GM21737 (cell line): ENCODE data around the gene L1CAM.
A peak's percentile ranks its signal among the peaks of the same experiment; 100 is the strongest.

Experiments used
- ATAC-seq: cut with Tn5 transposase; IDR thresholded peaks from one replicate; pipeline ENCODE4 v1.9.1; 2021; ENCODE audit warnings: mild to moderate bottlenecking, moderate library complexity; ENCODE audit not compliant: unreplicated experiment

L1CAM gene

DNA sequence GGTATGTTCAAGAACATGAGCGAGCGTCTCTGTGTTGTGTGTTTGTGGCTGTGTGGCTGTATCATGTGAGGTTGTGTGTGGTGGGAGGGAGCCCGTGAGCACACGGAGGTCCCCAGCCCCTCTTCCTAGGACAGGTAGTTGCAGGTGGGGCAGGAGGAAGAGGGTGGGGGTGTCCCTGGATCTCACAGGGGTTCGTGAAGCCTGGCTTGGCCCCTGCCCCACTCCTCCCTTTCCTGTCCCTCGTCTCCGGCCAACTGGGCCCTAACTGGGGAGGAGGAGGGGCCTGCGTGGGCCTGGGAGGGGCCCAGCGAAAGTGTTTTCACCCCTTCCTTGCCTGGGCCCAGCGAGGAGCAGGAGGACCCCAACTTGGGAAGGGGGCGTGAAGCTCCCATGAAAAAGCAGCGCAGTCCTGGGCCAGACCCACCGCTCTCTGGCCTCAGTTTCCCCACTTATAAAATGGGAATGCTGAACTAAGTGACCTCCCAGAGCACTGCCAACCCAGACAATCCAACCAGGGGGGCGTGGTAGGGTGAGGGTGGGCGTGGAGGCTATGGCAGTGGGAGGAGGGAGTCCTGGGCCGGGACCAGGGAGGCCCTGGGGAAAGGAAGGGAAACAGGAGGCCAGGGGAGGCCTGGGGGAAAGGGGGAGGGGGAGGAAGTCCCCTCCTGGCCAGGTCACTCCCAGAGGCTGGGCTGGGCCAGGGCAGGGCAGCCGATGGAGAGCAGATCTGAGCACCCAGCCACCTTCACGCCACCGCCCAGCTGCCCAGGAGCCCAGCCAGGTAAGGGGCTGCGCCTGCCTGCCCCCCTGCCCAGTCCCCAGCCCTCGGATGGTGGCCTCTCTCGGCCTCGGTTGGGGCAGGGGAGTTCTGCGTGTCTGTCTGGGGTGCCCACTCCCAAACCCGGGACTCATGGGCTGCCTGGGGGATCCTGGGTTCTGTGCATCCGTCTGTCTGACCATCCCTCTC is 18.3 kb upstream of the L1CAM start, which contains the start of gene AVPR2:
AVPR2 (plus strand) TSS at position 683 of the 967 bp plus-strand sequence. CDS start 473 bp downstream, outside the sequence.
- no peak for ATAC-seq

DNA sequence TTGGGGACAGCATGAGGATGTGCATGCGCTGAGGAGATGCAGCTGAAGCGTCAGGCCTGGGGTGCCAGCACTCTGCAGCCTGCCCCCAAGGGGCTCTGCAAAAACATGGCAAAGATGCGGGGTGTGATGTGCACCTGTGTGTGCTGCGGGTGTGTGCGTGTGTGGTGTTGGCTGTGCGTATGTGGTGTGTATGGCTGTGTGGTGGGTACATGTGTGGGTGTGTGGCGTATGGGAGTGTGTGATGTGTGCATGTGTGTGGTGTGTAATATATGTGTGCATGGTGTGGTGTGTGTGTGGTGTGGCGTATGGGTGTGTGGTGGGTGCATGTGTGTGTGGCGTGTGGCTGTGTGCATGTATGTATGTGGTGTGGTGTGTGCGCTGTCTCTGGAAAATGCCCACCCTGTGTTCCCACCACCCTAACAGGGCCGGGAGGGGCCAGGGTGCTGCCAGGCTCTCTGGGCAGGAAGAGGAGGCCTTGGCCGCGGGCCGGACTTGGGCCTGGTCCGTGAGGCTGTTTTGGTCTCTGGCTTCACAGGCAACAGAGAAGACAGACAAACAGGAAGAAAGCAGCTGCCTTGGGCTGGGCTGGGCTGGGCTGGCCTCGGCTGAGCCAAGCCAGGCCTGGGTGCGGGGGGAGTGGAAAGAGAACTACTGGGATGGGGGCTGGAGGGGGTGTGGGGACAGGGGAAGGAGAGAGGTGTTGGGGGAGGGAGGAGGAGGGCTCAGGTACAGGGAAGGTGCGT is 17.4 kb upstream of the L1CAM start:
- ATAC-seq = no peak

DNA sequence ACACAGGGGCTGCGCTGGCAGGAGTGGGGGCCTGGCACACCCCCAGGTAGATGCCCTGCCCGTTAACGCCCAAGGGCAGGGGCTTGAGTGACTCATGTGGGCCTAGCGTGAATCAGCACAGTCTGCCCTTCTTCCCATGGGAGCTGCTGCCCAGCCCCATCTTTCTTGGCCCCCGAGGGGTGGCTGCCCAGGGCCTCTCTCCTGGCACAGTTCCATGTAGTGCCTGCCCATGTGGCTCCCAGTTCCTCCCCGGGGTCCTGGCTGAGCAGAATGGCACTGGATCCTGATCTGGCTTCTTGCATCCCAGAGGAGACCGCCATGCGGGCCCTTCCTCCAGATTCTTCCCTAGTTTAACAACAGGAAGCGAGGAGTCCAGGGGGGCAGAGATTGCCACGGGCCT is 16.4 kb upstream of the L1CAM start:
- ATAC-seq = no peak

DNA sequence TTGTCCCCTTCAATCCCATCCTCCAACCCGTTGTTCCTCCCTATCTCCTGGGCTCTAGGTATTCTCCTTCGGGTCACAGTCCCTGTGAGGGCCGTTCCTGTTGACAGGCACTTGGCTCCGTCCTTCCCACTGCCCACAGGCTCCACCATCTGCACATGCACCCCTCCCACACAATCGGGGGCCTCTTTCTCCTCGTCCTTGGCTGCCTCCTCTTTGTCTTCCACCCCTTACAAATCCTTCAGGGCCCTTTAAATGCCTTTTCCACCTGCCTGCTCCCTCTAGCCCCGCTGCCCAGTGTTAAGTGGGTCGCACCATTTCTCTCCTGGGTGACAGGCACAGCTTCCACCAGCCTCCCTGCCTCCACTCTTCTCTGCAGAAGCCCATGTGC is 15.8 kb upstream of the L1CAM start:
- no peak for ATAC-seq

DNA sequence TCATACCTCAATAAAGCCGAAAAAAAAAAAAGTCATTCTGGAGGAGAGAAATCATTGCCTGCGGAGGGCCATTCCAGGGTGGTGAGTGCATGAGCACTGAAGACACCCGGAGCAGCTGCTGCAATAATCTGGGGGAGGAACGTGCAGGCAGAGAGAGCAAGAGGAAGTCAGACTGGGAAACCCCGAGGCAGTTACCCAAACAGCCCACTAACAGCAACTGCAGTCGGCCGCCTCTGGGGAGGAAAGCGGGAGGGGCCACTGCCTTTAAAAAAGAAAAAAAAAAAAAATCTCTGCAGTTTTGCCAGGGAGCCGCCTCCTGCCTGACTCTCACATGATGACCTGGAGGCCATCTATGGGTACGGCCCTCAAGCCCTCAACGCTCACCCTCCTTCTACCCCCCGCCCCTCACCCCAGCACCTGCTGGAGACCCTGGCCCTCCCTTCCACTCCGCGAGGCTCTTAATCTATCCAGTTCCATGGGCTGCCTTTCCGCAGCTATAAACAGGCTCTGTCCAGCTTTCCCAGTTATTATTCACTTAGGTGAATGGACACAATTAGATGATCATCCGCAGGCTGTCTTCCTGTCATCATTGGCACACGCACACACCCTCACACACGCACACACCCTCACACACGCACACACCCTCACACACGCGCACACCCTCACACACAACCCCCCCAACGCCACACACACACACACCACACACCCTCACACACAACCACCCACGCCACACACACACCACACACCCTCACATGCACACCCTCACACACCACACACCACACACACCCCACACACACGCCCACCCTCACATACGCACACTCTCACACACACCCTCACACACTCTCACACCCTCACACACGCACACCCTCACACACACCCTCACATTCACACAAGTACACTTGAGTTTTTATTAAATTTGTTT is 15.1 kb upstream of the L1CAM start:
- ATAC-seq = peak; percentile 81

DNA sequence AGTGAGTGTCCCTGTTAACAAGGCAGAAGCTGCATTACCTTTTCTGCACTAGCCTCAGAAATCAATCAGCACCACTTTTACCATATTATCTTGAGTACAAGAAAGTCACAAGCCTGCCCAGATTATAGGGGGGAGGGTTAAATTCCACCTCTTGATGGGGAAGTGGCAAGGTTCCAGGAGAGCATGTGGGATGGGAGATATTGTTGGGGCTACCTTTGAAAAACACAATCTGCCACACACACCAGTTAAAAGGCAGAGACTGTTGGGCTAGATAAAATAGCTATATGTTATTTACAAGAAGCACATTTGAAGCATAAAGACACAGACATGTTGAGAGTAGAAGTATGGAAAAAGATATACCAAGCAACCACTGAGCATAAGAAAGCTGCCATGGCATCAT is 11.9 kb upstream of the L1CAM start:
- no peak for ATAC-seq

DNA sequence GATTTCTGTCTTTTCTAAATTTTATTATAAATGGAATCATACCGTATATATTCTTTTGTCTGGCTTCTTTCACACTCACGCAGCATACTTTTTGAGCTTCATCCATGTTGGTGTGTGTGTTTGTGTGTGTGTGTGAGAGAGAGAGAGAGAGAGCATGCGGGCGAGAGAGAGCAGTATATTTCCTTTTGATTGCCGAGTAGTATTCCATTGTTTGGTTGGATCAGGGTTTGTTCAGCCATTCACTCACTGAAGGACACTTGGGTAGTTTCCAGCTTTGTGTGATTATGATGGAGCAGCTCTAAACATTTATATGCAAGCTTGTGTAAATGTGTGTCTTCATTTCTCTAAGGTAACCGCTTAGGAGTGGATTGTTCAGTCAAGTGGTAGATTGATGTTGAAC is 3.1 kb upstream of the L1CAM start:
- no peak for ATAC-seq

DNA sequence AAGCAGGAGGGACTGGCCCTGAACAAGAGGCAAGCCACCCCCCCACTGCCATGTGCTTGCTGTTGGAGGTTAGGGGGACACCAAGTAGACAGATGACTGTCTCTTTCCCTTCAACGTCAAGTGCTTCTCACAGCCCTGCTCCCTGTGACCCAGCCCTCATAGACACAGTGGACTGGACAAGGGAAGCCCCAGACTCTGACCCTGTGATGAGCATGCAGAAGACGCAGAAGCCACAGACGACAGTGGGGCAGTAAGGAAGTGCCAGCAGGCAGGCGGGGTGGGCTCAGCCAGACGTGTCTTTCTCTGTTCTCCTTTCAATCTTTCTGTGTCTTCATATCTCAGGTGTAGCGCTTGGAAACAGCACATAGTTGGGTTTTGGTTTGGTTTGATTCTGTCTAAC is 2.4 kb upstream of the L1CAM start:
- no peak for ATAC-seq

DNA sequence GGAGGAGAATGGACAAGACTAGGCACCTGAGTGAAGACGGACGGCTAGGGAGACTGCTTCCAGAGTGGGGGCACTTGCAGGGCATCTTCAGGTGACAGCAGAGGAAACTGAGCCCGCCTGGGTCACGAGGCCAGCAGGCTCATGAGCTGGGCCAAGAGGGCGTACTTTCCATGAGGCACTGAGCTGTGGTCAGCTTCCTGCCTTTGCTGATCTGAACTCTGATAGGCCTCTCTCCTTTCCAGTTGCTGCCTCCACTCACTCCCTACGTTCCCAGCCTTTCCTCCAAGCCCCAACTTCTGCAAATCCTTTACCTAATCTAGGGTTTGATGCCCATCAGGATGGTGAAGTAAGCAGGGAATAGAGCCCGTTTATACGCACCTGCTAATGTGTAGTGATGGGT is 1.4 kb upstream of the L1CAM start:
- ATAC-seq = no peak

DNA sequence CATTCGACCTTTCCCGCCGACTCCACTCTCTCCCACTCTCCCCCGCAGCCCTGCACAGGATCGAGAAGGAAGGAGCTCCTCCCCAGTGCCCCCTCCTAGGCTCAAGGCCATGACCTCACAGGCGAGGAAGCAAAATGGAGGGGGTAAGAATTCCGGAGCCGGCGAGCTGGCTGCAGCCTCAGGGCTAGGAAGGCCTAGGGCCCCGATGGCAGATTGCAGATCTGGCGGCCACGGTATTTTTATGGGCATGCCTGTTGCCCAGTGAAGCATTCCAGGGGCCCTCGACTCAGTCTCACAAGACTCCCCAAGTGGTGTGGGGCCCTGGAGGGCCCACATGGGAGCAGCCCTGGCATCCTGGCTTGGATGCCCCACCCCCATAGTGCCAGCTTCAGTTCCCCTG is 942 bp upstream of the L1CAM start:
- no peak for ATAC-seq

DNA sequence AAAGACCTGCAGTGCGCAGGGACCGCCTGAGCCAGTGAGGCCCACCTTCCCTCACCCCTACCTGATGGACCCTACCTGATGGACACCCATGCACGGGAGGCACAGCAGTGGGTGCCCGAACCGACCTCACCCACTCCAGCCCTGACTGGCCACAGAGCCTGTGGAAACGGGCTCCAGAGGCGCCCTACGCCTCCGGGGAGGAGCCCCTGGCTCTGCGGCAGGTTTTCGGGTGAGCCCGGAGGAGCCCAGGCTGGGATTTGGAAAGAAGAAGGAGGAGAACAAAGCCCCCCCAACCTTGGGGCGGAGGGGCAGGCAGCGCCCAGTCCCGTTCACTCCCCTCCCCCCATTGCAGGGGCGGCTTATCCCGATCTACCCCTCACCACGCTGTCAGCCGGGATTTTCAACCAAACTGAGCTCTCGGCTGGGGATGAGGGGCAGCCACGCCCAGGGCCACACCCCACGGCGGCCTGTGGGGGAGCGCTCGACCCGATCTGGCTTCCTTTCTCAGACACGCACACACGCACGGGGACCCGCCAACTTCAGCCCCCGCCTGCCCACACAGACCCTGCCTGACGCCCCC is 675 bp downstream of the L1CAM start:
- ATAC-seq = no peak

DNA sequence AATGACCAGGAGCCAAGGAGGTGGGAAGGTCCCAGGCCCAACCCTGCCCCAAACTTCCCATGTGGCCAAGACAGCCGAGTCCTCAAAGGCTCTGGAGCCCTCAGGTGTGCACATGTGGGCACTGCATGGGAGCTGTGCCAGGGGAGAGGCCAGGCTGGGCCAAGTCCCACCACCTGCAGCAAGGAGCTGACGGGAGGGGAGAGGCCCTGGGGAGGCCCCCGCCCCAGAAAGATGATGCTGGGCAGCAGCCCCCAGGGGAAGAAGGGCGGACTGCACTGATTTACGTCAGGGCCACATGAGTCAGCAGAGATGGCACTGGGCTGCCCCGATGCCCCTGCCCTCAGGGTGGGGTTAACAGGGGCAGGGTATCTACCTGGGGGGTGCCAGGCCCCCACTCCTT is 1.4 kb downstream of the L1CAM start:
- no peak for ATAC-seq

DNA sequence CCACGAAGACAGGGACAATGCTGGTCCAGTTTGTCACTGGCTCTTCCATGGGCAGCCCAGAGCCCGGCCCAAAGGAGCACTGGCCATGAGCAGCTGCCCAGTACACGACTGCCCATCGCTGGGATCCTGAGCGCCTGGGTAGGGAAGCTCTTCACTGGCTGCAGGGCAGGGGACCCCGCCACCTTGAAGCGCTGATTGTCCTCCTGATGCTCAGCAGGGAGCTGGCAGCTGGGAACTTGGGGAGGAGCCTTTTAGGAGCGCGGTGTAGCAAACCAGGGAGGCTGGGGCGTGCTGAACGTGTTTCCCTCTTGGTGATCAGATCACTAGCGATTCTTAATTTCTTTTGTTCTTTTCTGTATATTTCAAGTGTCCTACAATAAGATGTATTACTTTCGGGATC is 1.8 kb downstream of the L1CAM start:
- ATAC-seq = no peak

DNA sequence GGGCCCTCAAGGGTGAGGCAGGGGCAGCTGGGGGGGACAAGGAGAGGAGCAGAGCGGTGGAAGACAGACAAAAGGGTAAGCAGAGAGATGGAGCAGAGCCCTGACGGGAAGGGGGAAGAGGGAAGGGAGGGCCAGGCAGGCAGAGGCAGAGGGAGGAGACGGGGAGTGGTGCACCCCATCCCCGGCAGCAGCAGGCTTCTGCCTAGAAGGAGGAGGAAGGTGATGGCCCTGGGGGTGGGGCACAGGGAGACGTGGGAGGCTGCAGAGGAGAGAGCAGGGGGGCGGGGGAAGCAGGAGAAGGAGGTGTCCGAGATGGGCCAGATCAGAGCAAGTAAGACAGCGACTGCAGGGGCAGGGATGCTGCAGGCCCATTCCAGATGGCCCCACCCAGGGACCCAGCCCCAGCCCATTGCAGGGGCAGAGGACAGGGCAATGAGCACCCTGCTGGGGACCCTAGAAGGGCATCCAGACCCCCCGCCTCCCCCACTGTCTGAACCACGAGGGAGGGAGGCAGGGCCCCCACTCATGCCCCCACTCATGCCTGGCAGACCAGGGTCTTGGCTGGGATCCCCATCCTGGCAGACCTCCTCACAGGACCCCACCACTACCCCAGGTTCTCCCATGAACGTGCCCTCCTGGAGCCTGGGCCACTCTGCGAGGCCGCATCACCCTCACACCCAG is 2.7 kb downstream of the L1CAM start:
- no peak for ATAC-seq

DNA sequence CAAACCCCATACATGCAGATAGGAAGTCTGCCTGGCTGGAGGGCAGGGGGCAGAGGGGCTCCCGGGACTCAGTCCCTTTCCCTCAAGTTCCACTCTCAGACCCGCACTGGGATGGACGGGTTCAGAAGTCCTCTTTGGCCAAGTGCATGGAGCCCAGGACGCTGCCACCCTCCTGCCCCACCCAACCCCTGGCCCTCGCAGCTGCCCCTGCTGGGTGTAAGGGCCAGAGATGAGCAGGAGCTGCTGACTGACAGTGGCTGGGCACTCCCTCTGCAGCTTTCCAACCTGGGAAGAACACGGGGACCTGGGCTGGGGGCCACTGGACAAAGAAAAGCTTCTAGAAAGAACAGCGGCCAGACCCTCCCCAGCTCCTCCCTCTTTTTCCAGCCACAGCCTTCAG is 3.4 kb downstream of the L1CAM start:
- ATAC-seq = no peak

DNA sequence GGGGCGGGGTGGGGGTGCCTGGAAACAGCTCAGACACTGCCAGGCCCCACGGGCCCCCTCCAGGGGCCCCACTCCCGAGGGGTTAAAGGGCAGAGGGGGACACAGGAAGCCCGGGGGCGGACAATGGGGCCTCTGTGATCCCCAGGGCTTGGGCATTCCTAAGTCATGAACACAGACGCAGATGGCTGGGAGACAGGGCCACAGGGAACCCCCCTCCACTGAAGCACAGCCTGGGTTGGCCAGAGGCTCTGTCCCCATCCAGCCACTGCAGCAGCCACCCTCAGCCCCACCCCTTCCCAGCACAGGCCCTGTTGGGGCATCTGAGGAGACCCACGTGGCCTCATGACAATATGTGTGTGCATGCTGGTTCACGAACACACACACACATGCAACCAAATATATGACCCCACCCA is 3.9 kb downstream of the L1CAM start:
- ATAC-seq = no peak

DNA sequence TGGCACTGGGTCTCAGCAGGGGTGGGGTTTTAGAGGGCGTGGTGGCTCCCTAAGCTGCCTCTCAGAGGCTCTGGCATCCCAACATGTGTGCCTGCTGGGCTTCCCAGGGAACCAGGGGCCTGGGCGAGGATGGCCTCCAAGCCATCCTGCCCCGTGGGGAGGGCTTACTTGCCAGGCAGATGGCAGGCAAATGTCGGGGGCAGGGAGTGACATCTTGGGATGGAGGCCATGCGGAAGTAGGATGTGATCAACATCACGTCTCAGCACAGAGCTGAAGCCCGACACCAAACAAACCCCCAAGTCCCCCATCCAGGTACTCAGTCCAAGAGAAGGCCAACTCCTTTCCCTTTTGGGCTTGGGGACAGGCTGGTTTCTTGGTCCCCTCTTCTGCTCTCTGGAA is 4.7 kb downstream of the L1CAM start:
- ATAC-seq = no peak

DNA sequence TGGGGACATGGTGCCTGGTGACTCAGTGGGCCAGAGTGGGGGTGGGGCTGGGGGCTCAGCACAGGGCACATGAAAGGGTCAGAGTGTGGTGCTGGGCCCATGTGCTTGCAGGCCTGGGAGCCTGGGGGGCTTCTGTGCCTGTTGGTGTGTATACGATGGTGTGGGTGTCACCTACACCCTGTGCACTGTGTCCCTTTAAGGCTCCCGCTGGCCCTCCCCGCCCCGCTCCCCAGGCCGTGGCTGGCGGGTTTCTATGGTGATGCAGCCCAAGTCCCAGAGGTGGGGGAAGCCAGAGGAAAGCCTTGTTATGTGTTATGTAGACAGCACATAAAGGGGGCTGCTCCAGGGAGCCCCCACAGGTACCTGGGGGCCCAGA is 5.5 kb downstream of the L1CAM start:
- no peak for ATAC-seq

DNA sequence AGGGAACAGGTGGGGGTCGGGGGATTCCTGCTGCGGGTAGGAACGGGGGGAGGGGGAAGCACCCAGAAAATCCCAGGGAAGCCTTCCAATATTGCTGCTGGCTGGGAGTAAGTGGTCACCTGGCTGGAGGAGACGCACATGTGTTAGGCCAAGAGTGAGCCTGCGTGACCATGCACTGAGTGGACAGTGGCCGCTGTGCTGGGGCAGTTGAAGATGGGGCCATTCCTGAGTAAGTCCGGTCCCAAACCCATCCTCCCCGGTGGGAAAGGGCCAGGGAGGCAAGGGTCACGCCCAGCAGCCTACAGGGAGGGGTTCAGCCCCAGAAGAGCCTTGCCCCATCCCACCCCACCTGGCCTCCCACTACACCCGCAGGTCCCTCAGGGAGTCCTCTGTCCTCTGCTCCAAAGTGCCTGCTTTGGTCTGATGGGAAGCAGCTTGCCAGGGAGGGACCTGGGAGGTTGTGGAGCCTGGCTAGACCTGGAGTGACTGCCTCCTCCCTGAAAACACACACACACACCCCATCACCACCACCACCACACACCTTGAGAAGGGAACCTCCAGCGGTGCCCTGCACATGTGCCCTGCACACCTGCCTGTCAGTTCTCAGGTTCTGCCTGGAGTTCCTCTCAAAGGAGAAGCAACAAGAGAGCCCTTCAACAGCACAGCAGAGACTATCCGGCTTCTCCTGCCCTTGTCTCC is 6.1 kb downstream of the L1CAM start:
- ATAC-seq = no peak
